GM13977 (cell line): ENCODE data around the gene RAP1GDS1.
"Not testable (repeated sequence)": the region's sequence is repeated elsewhere in the genome, so short reads cannot be mapped to it uniquely, and the experiment has no call there.

Experiments
- DNase-seq: peaks from one replicate; pipeline ENCODE4 v3.0.0; 2012; ENCODE audit warnings: low spot score
- in situ Hi-C: fragments of 300-500 bp; cut with MboI; formaldehyde crosslinking; loops from one replicate; pipeline ENCODE4 v1.12.0; 2022; ENCODE audit warnings: low sequenced_read_pairs, low pct_unique_long_range_greater_than_20kb, mixed read lengths, inconsistent platforms; ENCODE audit not compliant: unreplicated experiment
- TF ChIP-seq, protein P1 (sequence below): IDR thresholded peaks from 2 replicates; pipeline ENCODE4 v1.5.1; 2012; ENCODE audit warnings: mild to moderate bottlenecking, control low read depth; ENCODE audit not compliant: insufficient read depth; ENCODE audit errors: extremely low read depth, missing control alignments

Gene RAP1GDS1

DNA sequence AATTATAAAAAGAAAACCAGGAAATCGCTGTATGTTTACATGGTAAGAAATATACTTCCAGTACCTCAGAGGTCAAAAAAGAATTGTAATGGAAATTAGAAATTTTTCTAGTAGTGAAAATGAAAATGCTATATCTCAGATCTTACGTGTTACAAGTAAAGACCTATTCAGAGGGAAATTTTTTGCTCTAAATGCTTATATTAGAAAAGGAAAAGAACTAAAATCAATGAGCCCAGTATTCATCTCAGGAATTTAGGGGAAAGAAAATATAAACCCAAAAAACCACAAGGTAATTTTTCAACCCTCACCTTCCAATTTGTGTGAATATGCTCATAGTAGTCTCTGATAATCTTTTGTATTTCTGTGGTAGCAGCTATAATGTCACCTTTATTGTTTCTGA is 145.6 kb downstream of the RAP1GDS1 start:
- in situ Hi-C loops = no loop called here

DNA sequence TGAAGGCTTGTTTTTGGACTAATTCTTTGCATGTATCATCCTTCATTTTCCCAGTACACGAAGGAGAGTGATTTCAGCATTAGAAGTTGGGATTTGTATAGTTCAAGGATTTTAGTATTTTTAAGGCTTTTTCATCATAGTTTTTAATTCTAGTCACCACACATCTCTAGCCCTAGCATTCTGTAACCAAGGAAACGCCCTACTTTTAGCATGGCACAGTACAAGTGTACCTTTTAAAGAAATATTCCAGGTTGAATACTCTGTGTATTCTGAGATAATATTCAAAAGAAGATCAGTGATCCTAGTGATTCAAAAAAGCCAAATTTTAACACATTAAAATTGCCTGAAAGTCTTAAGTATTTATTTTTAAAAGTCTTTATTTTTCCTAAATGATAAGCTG is 150.5 kb downstream of the RAP1GDS1 start:
- in situ Hi-C loops = no loop called here
- TF ChIP-seq, protein P1, sequence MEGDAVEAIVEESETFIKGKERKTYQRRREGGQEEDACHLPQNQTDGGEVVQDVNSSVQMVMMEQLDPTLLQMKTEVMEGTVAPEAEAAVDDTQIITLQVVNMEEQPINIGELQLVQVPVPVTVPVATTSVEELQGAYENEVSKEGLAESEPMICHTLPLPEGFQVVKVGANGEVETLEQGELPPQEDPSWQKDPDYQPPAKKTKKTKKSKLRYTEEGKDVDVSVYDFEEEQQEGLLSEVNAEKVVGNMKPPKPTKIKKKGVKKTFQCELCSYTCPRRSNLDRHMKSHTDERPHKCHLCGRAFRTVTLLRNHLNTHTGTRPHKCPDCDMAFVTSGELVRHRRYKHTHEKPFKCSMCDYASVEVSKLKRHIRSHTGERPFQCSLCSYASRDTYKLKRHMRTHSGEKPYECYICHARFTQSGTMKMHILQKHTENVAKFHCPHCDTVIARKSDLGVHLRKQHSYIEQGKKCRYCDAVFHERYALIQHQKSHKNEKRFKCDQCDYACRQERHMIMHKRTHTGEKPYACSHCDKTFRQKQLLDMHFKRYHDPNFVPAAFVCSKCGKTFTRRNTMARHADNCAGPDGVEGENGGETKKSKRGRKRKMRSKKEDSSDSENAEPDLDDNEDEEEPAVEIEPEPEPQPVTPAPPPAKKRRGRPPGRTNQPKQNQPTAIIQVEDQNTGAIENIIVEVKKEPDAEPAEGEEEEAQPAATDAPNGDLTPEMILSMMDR = no peak
- no peak for DNase-seq

More for the DNA sequence above, 145.6 kb downstream of the RAP1GDS1 start:
- peak; percentile 9 for DNase-seq
- TF ChIP-seq, protein P1 = no peak

DNA sequence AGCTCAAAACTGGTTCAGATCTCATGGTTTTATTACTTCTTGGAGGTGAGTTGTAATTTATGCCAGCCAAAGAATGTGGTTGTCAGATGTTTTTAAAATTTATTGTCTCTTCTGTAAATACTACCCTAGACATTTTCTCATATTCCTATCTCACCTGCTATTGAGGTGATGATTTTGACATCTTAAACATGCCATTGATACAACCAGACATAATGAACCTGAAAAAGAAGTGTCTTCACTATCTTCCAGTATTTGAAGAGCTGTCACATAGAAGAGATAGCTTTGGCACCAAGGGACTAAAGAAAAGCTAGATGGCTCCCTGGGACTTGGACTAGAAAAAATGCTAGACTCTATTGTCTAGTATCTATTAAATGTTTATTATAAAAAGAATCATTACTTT is 155.7 kb downstream of the RAP1GDS1 start:
- TF ChIP-seq, protein P1 = no peak
- no peak for DNase-seq
- in situ Hi-C loops = no loop called here

DNA sequence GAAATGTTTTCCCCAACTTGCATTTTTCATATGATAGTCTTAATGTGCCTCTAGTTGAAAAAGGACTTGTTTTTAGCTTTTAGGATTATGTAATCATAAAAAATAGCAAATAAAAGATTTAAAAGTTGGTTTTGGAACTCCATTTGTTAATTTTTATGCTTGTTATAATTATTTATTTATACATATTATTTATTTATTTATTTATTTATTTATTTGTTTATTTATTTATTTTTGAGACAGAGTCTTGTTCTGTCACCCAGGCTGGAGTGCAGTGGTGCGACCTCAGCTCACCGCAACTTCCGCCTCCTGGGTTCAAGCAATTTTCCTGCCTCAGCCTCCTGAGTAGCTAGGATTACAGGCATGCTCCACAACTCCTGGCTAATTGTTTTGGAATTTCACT is 159.0 kb downstream of the RAP1GDS1 start:
- DNase-seq, in situ Hi-C loops: not testable (repeated sequence)

DNA sequence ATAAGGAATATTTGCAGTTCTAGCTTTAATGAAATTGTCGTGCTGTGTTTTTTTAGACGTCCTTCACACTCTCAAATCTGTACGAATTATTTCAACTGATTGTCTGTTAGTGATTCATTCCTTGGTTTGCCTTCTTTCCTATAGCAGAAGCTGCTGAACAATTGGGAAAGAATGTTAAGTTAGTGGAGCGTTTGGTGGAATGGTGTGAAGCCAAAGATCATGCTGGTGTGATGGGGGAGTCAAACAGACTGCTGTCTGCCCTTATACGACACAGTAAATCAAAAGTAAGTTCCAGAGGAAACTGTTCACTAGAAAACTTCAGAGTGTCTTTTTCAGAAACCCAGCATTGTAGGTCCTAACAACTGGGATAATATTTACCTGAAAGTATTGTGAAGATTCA is 159.9 kb downstream of the RAP1GDS1 start:
- in situ Hi-C loops = no loop called here
- TF ChIP-seq, protein P1 = no peak
- no peak for DNase-seq

DNA sequence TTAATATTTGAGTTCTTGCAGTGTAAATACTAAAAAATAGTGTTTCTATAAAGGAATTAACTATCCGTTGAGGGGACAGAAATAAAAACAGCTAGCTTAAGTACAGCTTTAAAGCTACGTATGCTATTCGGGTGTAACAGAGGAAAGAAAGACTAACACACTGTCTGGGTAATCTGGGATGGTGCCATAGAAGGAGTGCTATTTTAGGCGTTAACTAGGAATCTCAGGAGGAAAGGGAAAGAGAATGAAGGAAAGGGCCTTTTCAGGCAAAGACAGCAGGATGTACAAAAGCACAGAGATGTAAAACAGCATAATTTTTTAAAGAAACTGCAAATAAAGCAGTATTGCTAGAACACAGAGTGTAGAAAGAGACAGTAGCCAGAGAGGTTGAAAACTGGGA is 161.8 kb downstream of the RAP1GDS1 start:
- no peak for DNase-seq
- in situ Hi-C loops = no loop called here
- TF ChIP-seq, protein P1 = no peak

DNA sequence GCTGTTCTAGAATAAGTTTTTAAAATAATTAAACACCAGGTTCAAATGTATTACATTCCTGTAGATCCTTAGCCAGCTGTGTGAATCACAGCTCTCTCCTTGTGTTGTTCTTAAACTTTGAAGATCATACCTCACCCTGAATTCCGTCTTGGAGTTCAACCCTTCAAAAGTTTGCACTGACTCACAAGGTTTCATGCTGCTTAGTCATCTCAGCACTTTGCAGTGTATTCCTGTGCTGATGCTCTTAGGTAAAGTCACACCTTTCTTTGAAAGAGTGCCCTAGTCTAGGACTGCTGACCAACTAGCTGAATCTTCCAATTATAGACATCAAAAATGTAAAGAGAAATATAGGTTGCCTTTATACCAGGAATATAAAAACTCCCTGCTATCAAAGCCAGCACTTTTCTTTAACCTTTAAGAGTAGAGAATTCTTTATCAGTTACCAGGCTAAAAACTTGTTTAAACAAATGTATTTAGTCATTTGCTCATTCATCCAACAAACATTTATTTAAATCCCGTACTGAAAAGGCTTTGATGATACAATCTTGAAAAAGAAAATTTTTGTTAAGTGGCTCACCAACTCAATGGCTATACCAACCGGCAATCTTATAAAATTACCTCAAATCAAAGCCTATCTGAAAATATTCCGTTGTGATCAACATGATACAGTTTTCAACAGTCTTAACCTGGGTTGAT is 169.7 kb downstream of the RAP1GDS1 start:
- TF ChIP-seq, protein P1 = no peak

More for the DNA sequence above, 169.7 kb downstream of the RAP1GDS1 start:
- in situ Hi-C loops = no loop called here
- no peak for DNase-seq
